IPS-18c (cell line): ENCODE results near the gene COL13A1.

Source experiments
- H3K4me3 ChIP-seq: 2 replicates; pipeline ENCODE4 v1.7.0; 2013; ENCODE audit warnings: low read depth, mild to moderate bottlenecking, low read length, moderate library complexity; ENCODE audit not compliant: insufficient read depth
- H3K9me3 ChIP-seq: one replicate; pipeline ENCODE4 v1.6.1; 2013; ENCODE audit warnings: mild to moderate bottlenecking, low read length, moderate library complexity; ENCODE audit not compliant: control insufficient read depth, insufficient read depth

Gene COL13A1

GRCh38 chr10:69835233-69835632 is 33.5 kb downstream of the COL13A1 start:
- H3K4me3 ChIP-seq: no peak overlapping the region
- no peaks in the 10 kb centered on the region for H3K9me3 ChIP-seq

GRCh38 chr10:69835875-69836730 is 34.4 kb downstream of the COL13A1 start:
- Histone ChIP-seq H3K4me3 (no peak overlapping the region), H3K9me3 (no peaks in the 10 kb centered on the region)

GRCh38 chr10:69836731-69837030 is 35.0 kb downstream of the COL13A1 start:
- H3K9me3 ChIP-seq: no peaks in the 10 kb centered on the region

DNA sequence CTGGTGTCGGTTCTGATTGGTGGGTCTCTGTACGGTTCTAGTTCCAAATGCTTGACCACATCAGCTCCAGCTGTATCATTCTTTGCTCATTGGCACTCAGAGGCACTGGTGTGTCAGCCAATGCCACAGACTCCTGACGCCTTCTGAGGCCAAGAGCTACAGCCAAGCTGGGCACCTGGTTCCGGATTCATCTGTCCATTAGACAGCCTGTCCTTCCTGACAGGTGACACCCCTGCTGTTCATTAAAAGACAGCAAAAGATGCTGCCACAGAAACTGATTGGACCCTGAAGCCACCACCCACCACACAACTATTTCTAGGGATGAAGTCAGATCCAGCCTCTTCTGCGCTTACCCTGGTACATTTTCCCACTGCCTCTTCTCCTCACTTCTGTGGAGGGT is 35.6 kb downstream of the COL13A1 start:
- Histone ChIP-seq H3K9me3 (no peaks in the 10 kb centered on the region), H3K4me3 (no peak overlapping the region)

More at GRCh38 chr10:69836731-69837030, 35.0 kb downstream of the COL13A1 start:
- no peak overlapping the region for H3K4me3 ChIP-seq

GRCh38 chr10:69838418-69838817 is 36.7 kb downstream of the COL13A1 start:
- Histone ChIP-seq H3K4me3 (no peak overlapping the region), H3K9me3 (no peaks in the 10 kb centered on the region)

- Histone ChIP-seq H3K4me3 (no peak overlapping the region), H3K9me3 (no peaks in the 10 kb centered on the region)
Observed at GRCh38 chr10:69838853-69839252, 37.1 kb downstream of the COL13A1 start.

DNA sequence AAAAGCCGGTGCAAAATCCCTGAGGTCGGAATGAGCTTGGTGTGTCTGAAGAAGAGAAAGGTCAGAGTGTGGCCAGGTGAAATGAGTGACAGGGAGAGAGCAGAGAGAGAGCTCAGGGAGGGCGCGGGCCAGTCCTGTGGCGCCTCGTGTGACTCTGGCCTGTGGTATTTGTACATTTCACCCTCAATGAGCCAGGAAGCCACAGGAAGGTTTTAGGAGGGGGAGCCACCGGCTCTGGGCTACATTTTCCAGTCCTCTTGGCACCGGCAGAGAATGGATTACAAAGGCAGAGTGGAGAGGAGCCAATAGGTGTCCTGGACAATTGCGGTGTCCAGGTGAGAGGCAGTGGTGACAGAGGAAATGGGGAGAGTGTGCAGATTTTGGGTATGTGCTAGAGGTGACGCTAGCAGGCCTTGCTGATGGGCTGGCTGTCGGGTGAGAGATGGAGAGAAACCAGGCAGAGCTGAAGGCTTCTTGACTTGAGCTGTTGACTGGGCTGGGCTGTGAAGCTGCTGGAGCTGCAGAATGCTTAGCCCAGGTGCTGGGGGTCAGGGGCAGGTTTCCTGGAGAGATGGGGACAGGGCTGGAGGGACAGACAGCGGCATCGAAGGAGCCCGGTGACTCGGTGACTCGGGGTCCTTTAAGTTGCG is 38.1 kb downstream of the COL13A1 start:
- Histone ChIP-seq H3K4me3 (no peak overlapping the region), H3K9me3 (no peaks in the 10 kb centered on the region)

- no peak overlapping the region for H3K4me3 ChIP-seq
- no peaks in the 10 kb centered on the region for H3K9me3 ChIP-seq
Observed at GRCh38 chr10:69840773-69841172, 39.1 kb downstream of the COL13A1 start.

DNA sequence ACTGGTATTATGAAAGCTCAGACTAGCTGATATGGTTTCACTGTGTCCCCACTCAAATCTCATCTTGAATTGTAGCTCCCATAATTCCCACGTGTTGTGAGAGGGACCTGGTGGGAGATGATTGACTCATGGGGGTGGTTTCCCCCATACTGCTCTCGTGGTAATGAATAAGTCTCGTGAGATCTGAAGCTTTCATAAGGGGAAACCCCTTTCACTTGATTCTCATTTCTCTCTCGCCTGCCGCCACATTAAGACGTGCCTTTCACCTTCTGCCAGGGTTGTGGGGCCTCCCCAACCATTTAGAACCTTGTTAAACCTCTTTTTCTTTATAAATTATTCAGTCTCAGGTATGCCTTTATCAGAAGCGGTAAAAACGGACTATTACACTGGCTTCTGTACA is 40.3 kb downstream of the COL13A1 start:
- no peaks in the 10 kb centered on the region for H3K9me3 ChIP-seq

DNA sequence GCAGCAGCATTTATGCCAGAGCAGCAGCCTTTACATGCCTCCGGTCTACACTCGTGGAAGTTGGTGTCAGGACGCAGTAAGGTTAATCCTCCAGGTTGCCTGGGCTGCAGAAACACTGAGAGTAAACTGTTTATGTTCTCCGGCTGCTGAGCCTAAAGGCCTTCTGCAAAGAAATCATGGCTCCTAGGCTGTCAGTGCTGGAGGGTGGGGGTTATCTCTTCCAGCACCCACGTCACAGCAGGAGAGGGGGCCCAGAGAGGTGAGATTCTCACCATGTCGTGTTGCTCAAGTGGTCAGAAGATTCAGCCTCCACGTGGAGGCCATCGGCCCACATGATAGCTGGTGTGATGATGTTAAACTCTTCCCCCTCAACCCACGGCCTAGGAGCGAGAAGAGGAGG is 41.2 kb downstream of the COL13A1 start:
- Histone ChIP-seq H3K4me3 (no peak overlapping the region), H3K9me3 (no peaks in the 10 kb centered on the region)

More for the DNA sequence above, 40.3 kb downstream of the COL13A1 start:
- H3K4me3 ChIP-seq: no peak overlapping the region

DNA sequence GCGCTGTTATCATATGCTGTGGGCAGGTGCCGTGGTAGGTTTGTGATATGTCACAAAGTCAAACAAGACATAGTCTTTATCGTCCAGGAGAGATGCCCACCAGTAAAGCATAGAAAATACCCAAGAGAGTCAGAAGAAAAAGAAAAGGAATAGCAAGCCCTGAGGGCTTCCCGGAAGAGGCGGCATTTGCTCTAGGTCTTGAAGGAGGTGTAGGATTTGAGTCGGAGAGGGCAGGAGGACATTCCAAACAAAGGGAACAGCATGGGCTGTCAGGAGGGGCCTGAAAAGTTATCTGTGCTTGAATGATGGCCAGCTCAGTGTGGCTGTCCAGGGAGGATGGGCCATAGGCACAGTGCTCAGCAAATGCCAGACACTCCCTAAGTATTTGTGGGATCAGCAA is 42.2 kb downstream of the COL13A1 start:
- Histone ChIP-seq H3K9me3 (no peaks in the 10 kb centered on the region), H3K4me3 (0 out of 2 replicates have a peak overlapping the region, but pooled peaks have one; percentile 15)

DNA sequence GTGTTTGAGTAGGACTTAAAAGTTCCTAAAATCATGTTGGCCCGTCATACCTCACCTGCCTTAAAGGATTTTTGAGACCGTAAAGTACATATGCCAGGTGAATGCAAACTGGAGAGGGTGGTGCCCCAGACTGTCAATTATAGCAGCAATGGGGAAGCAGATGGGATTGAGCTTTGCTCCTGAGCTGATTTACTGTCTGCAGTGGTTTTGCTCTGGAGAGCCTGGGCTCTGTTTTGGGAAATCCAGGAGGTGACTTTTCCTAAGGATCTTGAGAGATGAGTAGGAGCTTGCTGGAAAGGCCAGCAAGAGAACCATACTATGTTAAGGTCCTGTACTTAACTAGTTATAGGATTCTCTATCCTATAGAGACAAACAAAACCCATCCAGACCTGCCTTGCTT is 43.0 kb downstream of the COL13A1 start:
- Histone ChIP-seq H3K4me3 (no peak overlapping the region), H3K9me3 (no peaks in the 10 kb centered on the region)

GRCh38 chr10:69845574-69846292 is 44.0 kb downstream of the COL13A1 start:
- Histone ChIP-seq H3K9me3 (no peaks in the 10 kb centered on the region), H3K4me3 (no peak overlapping the region)

DNA sequence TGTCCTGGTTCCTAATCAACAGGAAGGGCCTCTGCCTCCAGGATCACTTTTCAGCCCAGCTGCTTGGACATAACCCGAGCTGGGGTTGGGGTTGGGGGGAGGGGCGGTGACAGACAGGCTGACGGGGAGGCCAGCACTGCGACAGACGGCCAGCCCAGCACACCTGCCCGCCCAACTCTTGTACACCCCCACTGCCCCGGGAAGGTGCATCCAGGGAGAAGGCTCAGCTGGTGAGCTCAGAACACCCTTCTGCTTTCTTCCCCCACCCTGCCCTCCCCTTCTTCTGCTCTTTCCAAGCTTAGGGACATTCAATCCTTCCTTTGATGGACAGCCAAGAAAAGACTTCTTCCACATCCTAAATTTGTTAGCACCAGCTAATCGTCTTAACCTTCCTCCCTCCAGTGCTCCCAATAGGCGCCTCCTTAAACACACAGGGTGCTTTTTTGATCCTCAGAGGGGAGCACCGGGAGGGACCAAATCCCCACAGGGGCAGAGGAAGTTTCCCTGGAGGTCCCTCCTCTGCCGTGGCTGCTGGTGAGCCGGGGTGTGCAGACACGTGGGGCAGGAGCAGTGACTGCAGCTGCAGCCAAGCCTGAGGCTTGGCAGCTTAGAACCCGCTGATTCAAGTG is 44.7 kb downstream of the COL13A1 start:
- Histone ChIP-seq H3K4me3 (no peak overlapping the region), H3K9me3 (no peaks in the 10 kb centered on the region)

DNA sequence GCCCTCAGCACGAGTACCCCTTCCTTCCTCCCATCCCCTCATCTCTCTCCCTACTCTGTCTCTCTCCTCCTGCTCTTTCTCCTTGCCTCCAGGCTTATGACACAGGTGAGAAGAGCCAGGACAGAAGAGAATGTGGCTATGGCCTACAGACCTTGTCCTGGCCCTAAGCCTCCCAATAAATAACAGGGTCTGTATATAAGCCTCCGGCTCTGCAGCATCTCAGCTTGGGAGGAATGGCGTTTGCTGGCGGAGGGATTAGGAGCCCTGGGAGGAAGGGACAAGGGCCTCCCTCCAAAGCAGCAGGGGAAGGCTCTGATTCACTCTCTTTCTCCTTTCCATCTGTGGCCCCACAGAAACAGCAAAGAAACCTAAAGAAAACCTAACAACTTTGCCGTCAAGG is 45.8 kb downstream of the COL13A1 start:
- Histone ChIP-seq H3K4me3 (no peak overlapping the region), H3K9me3 (no peaks in the 10 kb centered on the region)

DNA sequence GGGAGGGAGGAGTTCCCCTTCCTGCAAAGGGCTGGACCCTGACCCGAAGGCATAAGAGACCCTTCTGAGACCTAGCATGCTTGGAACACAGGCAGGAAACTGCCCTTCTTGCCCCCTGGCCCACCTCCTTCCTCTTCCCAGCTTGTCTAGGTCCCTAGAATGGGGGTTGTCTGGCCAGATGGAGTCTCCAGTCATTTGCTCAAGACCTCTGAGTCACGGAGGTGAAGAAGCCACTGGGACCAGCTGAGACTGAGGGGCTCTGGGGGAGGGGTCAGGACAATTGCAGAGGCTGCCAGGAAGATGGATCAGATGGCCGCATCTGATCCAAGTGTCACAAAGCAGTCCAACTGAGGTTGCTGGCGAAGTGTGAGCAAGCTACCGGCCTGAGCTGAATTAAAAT is 46.2 kb downstream of the COL13A1 start:
- no peaks in the 10 kb centered on the region for H3K9me3 ChIP-seq
- no peak overlapping the region for H3K4me3 ChIP-seq

GRCh38 chr10:69848454-69848853 is 46.7 kb downstream of the COL13A1 start:
- Histone ChIP-seq H3K4me3 (no peak overlapping the region), H3K9me3 (no peaks in the 10 kb centered on the region)

GRCh38 chr10:69849825-69850224 is 48.1 kb downstream of the COL13A1 start:
- H3K9me3 ChIP-seq: no peaks in the 10 kb centered on the region
- no peak overlapping the region for H3K4me3 ChIP-seq
